ENCODE data around the gene DOK7.

DOK7 gene

DNA sequence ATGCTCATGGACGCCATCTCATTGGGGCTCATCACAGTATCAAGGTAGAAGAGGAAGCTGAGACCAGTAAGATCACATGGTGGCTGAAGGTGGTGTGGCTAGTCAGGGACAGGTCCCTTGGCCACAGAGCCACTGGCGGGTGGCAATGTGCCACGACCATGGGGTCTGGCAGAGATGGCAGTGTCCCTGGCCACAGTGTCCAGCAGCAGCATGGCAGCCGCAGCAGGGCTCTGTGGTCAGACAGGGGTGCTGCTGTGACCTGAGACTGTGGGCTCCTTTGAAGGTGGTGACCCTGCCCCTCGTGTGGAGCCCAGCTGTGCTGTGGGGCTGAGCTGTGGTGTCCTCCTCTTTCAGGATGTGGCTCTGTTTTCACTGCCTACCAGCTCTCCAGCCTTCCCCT is 2.2 kb upstream of the DOK7 start:
- H2AFZ ChIP-seq (ENCODE audit: low read depth, low read length), result no peak overlapping the region
- no peak overlapping the region for H3K4me3 ChIP-seq (ENCODE audit: low read depth in 1 of 2, low read length in 2 of 2)
- ATAC-seq (ENCODE audit: insufficient read depth, low read depth) (no peak), DNase-seq (no peak)
- H3K9ac ChIP-seq (ENCODE audit: low read depth, low read length), result no peak overlapping the region
- H3K36me3 ChIP-seq (ENCODE audit: insufficient read depth, low read length), result no peaks in the 10 kb centered on the region
- H3K9me3 ChIP-seq (ENCODE audit: insufficient read depth, low read length, severe bottlenecking), result no peaks in the 10 kb centered on the region
- H3K4me1 ChIP-seq (ENCODE audit: insufficient read depth, low read length), result no peaks in the 10 kb centered on the region
- no peak overlapping the region for H3K4me2 ChIP-seq (ENCODE audit: insufficient read depth, low read length)
- no peak for TF ChIP-seq EZH2 (IDR thresholded peaks at IDR 0.05; ENCODE audit: borderline replicate concordance, low read depth, low read length, severe bottlenecking)
- TF ChIP-seq, protein P1, sequence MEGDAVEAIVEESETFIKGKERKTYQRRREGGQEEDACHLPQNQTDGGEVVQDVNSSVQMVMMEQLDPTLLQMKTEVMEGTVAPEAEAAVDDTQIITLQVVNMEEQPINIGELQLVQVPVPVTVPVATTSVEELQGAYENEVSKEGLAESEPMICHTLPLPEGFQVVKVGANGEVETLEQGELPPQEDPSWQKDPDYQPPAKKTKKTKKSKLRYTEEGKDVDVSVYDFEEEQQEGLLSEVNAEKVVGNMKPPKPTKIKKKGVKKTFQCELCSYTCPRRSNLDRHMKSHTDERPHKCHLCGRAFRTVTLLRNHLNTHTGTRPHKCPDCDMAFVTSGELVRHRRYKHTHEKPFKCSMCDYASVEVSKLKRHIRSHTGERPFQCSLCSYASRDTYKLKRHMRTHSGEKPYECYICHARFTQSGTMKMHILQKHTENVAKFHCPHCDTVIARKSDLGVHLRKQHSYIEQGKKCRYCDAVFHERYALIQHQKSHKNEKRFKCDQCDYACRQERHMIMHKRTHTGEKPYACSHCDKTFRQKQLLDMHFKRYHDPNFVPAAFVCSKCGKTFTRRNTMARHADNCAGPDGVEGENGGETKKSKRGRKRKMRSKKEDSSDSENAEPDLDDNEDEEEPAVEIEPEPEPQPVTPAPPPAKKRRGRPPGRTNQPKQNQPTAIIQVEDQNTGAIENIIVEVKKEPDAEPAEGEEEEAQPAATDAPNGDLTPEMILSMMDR (IDR thresholded peaks at IDR 0.05; ENCODE audit: borderline replicate concordance, extremely low read depth, low read length, poor library complexity, severe bottlenecking), result no peak
- no peaks in the 10 kb centered on the region for H3K79me2 ChIP-seq (ENCODE audit: insufficient read depth, low read length)
- no peaks in the 10 kb centered on the region for H3K27me3 ChIP-seq (ENCODE audit: insufficient read depth, low read length, poor library complexity)
- H3K27ac ChIP-seq (ENCODE audit: low read length), result no peak overlapping the region
- H4K20me1 ChIP-seq (ENCODE audit: insufficient read depth, low read length), result no peaks in the 10 kb centered on the region; the same call in 1 of the 2 replicates

DNA sequence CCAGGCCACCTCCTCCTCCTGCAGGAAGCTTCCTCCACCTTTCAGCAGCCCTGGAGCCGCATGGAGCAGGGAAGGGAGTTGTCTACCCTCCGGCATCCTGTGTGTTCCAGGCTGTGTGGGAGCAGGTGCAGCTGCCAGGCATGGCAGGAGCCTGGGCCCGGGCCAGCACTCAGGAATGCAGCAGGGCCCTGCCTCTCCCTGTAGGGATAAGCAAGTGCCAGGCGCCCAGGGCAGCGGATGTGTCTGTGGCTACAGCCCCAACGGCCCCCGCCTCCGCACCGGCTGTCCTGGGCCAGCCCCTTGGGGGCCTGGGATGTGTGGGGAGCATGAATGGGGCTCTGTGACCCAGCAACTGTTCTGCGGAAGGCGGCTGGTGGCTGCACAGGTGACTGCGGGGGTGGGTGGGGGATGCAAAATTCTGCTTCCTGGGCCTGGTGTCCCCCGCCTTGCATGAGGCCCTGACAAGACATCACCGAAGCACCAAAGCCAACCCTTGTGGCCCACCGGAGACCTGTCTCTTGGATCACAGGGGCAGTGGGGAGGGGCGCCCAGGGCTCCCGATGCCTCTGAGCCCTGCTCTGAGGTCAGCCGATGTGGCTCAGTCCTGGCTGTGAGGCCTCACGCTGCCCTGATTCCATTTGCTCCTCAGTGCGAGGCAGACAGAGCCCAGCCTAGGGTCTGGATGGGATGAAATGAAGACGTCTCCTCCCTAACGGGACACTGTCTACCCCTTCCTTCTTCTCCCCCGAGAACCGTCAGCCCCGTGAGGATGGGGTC is 1.4 kb upstream of the DOK7 start:
- no peak for ATAC-seq (ENCODE audit: insufficient read depth, low read depth)

DNA sequence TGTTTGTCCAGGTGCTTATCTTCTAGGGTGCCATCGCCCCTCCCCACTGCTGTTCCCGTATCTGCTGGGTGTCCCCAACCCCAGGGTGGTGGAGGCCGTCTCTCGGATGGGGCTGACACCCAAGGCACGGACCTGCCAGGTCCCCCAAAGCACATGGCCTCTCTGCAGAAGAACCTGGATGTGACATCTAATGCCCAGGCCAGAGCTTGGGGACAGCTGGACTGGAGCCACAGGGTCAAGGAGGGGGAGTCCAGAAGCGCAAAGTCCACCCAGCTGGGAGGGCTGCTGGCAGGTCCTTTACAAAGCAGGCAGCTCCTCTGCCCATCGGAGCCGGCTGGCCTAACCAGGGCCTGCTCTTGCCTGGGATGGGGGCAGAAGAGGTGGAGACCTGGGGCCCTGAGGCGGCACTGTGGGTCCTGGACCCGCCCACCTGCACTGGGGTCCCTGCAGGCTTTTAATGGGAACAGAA is 751 bp upstream of the DOK7 start:
- Histone ChIP-seq H3K9ac (ENCODE audit: low read depth, low read length) (no peak overlapping the region), H4K20me1 (ENCODE audit: insufficient read depth, low read length) (no peaks in the 10 kb centered on the region; the same call in 1 of the 2 replicates), H3K27me3 (ENCODE audit: insufficient read depth, low read length, poor library complexity) (no peaks in the 10 kb centered on the region), H3K9me3 (ENCODE audit: insufficient read depth, low read length, severe bottlenecking) (no peaks in the 10 kb centered on the region), H3K4me3 (ENCODE audit: low read depth in 1 of 2, low read length in 2 of 2) (no peak overlapping the region), H3K4me2 (ENCODE audit: insufficient read depth, low read length) (no peak overlapping the region), H3K79me2 (ENCODE audit: insufficient read depth, low read length) (no peaks in the 10 kb centered on the region), H3K4me1 (ENCODE audit: insufficient read depth, low read length) (no peaks in the 10 kb centered on the region), H3K27ac (ENCODE audit: low read length) (no peak overlapping the region), H2AFZ (ENCODE audit: low read depth, low read length) (no peak overlapping the region), H3K36me3 (ENCODE audit: insufficient read depth, low read length) (no peaks in the 10 kb centered on the region)
- TF ChIP-seq, protein P1 (IDR thresholded peaks at IDR 0.05; ENCODE audit: borderline replicate concordance, extremely low read depth, low read length, poor library complexity, severe bottlenecking), result no peak
- no peak for TF ChIP-seq EZH2 (IDR thresholded peaks at IDR 0.05; ENCODE audit: borderline replicate concordance, low read depth, low read length, severe bottlenecking)
- no peak for DNase-seq
- ATAC-seq (ENCODE audit: insufficient read depth, low read depth), result no peak

More for the DNA sequence above, 1.4 kb upstream of the DOK7 start:
- H3K27ac ChIP-seq (ENCODE audit: low read length), result no peak overlapping the region
- H3K9me3 ChIP-seq (ENCODE audit: insufficient read depth, low read length, severe bottlenecking), result no peaks in the 10 kb centered on the region
- H2AFZ ChIP-seq (ENCODE audit: low read depth, low read length), result no peak overlapping the region
- no peaks in the 10 kb centered on the region for H3K27me3 ChIP-seq (ENCODE audit: insufficient read depth, low read length, poor library complexity)
- DNase-seq, result no peak
- no peak overlapping the region for H3K4me3 ChIP-seq (ENCODE audit: low read depth in 1 of 2, low read length in 2 of 2)
- no peaks in the 10 kb centered on the region for H3K36me3 ChIP-seq (ENCODE audit: insufficient read depth, low read length)
- no peak overlapping the region for H3K9ac ChIP-seq (ENCODE audit: low read depth, low read length)
- TF ChIP-seq EZH2 (IDR thresholded peaks at IDR 0.05; ENCODE audit: borderline replicate concordance, low read depth, low read length, severe bottlenecking), result no peak
- TF ChIP-seq, protein P1 (IDR thresholded peaks at IDR 0.05; ENCODE audit: borderline replicate concordance, extremely low read depth, low read length, poor library complexity, severe bottlenecking), result no peak
- H3K4me2 ChIP-seq (ENCODE audit: insufficient read depth, low read length), result no peak overlapping the region
- no peaks in the 10 kb centered on the region for H3K4me1 ChIP-seq (ENCODE audit: insufficient read depth, low read length)
- H4K20me1 ChIP-seq (ENCODE audit: insufficient read depth, low read length), result no peaks in the 10 kb centered on the region; the same call in 1 of the 2 replicates
- no peaks in the 10 kb centered on the region for H3K79me2 ChIP-seq (ENCODE audit: insufficient read depth, low read length)
